Astrocyte (in vitro differentiated cells and primary cell): ENCODE results near the gene AGRN.

ENCODE experiments used
- CTCF ChIP-seq: IDR thresholded peaks from 2 replicates; pipeline ENCODE4 v1.5.1; 2011; ENCODE audit warnings: low read depth, mild to moderate bottlenecking, inconsistent platforms, low read length, moderate library complexity; ENCODE audit not compliant: insufficient read depth
- EZH2 ChIP-seq: IDR thresholded peaks from 2 replicates; pipeline ENCODE4 v1.6.1; 2012; ENCODE audit warnings: mild to moderate bottlenecking, low read length, inconsistent platforms; ENCODE audit not compliant: insufficient read depth

DNA sequence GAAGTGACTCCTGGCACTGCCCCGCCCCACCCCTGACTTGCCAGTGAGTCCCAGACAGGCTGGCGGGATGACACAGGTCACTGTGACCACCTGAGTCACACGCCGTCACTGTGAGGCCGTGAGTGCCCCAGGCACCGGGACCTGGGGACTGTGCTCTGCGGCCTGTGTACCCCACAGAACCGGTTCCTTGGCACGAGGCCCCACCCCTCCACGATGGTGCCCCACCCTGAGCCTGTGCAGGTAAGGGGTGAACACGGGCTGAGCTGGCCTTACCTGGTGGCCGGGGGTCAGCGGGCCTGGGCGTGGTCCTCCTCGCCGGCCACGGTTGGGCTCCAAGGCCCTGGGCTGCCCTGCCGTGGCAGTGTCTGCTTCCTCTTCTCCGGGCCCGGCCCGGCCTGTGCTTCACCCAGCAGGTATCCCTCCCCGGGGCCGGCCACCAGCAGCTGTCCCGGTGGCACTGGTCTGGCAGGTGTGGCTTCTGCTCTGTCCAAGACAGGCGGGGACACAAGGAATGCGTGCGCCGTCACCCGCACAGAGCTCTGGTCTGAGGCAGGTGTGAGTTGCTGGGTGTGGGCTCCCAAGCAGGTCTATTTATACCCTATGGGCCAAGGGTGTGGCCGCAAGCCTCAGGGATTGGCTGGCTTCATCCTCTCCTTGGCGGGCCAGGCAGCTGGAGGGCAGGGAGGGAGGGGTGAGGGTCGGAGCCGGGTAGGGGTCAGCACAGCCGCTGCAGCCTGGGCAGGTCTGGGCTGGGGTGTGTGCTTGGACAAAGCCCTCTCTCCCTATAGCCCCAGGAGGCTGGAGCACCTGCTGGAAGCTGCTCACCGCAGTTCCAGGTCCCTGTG lies 54.0 kb downstream of the AGRN start, which contains the start of gene RNF223:
- TF ChIP-seq CTCF (no peak), EZH2 (no peak)
